A549 treated with GW870086 at 1 μM for 4 hours (cell line): ENCODE data around the gene ADAMTSL3. TPM values are rescaled to one million over a fixed set of nuclear protein-coding genes. Genes with fewer than 3 reads are reported as not detected.

Experiments used
- total RNA-seq: library from RNA; stranded (reverse); fragments of 200-300 nt; extraction: Qiagen RNA extraction; gene quantifications from 5 replicates; pipeline ENCODE4 v1.2.3, GENCODE V29; 2022; ENCODE audit warnings: low read depth

ADAMTSL3 gene, protein sequence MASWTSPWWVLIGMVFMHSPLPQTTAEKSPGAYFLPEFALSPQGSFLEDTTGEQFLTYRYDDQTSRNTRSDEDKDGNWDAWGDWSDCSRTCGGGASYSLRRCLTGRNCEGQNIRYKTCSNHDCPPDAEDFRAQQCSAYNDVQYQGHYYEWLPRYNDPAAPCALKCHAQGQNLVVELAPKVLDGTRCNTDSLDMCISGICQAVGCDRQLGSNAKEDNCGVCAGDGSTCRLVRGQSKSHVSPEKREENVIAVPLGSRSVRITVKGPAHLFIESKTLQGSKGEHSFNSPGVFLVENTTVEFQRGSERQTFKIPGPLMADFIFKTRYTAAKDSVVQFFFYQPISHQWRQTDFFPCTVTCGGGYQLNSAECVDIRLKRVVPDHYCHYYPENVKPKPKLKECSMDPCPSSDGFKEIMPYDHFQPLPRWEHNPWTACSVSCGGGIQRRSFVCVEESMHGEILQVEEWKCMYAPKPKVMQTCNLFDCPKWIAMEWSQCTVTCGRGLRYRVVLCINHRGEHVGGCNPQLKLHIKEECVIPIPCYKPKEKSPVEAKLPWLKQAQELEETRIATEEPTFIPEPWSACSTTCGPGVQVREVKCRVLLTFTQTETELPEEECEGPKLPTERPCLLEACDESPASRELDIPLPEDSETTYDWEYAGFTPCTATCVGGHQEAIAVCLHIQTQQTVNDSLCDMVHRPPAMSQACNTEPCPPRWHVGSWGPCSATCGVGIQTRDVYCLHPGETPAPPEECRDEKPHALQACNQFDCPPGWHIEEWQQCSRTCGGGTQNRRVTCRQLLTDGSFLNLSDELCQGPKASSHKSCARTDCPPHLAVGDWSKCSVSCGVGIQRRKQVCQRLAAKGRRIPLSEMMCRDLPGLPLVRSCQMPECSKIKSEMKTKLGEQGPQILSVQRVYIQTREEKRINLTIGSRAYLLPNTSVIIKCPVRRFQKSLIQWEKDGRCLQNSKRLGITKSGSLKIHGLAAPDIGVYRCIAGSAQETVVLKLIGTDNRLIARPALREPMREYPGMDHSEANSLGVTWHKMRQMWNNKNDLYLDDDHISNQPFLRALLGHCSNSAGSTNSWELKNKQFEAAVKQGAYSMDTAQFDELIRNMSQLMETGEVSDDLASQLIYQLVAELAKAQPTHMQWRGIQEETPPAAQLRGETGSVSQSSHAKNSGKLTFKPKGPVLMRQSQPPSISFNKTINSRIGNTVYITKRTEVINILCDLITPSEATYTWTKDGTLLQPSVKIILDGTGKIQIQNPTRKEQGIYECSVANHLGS (N-terminal part only)
- 0.19 to 0.58 TPM (median 0.29 TPM) in 5 replicates for total RNA-seq

DNA sequence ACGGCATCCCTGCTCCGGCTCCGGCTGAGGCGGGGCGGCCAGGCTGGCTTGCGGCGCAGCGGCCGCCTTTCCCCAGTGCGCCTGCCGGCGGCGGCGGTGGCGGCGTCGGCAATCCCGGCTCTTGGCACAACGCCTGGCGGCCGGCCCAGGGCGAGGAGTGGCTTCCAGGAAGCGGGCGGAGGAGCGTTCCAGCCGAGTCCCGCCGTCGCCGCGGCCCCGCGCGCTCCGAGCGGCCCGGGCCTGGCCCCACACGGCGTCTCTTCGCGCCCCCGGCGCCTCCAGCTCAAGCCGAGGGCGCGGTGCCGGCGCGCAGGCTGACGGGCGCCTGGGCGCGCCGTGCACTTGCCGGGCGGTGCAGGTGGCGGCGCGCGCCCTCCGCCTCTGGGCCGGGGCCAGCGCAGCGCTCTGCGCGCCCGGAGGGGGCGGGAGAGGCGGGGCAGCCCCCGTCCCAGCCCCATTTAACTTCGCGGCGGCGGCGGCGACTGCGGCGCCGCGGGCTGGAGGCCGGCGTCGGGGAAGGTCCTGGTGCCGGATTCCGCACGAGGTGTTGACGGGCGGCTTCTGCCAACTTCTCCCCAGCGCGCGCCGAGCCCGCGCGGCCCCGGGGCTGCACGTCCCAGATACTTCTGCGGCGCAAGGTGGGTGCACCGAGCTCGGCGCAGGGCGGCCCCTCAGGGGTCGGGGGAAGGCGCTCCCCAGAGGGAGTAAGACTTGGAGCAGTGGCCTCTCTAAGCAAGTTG, at the start of gene ADAMTSL3:
ADAMTSL3 (plus strand) TSS at position 485 of the 740 bp plus-strand sequence. CDS start 1,639 bp downstream, outside the sequence.

Other genes with a start within 250 kb of the ADAMTSL3 start
- gene SH3GL3, start 206.8 kb upstream of the ADAMTSL3 start, total RNA-seq: 0.15 to 0.64 TPM (median 0.59 TPM) in 5 replicates